OCI-LY3 (cell line): ENCODE data around the gene ASIC2.

Experiments used
- H2AFZ ChIP-seq: fragments of 200-600, 300-600 bp; shearing (Covaris generic); 2 replicates; pipeline ENCODE4 v1.6.0; 2014; ENCODE audit warnings: antibody characterized with exemption, low read depth, low read length
- H3K27ac ChIP-seq: fragments of 200-600, 300-600 bp; sonication (generic); 2 replicates; pipeline ENCODE4 v1.5.1; 2014; ENCODE audit warnings: mild to moderate bottlenecking, low read length, moderate library complexity, mixed read lengths
- H3K27me3 ChIP-seq: fragments of 200-600, 300-600 bp; sonication (generic); 2 replicates; pipeline ENCODE4 v1.6.1; 2014; ENCODE audit warnings: low read depth, low read length, mixed read lengths
- H3K36me3 ChIP-seq: fragments of 200-600, 300-600 bp; sonication (generic); replicated peaks from 2 replicates; pipeline ENCODE3; 2014; ENCODE audit warnings: low read depth, low read length, mixed read lengths
- H3K4me1 ChIP-seq: fragments of 300-600, 200-600 bp; sonication (generic); 2 replicates; pipeline ENCODE4 v1.6.1; 2014; ENCODE audit warnings: low read length, mixed read lengths
- H3K4me2 ChIP-seq: fragments of 200-600, 300-600 bp; sonication (generic); 2 replicates; pipeline ENCODE4 v1.6.1; 2014; ENCODE audit warnings: low read length, mixed read lengths
- H3K4me3 ChIP-seq: fragments of 300-600, 200-600 bp; sonication (generic); 2 replicates; pipeline ENCODE4 v1.5.1; 2014; ENCODE audit warnings: antibody characterized with exemption, mild to moderate bottlenecking, low read length, moderate library complexity
- H3K79me2 ChIP-seq: fragments of 300-600, 200-600 bp; shearing (Covaris generic); 2 replicates; pipeline ENCODE4 v1.6.1; 2014; ENCODE audit warnings: mild to moderate bottlenecking, low read length, mixed read lengths
- H3K9ac ChIP-seq: fragments of 300-600, 200-600 bp; shearing (Covaris generic); 2 replicates; pipeline ENCODE4 v1.6.0; 2014; ENCODE audit warnings: mild to moderate bottlenecking, low read length, moderate library complexity
- H3K9me3 ChIP-seq: fragments of 200-600, 300-600 bp; shearing (Covaris generic); 2 replicates; pipeline ENCODE4 v1.6.1; 2014; ENCODE audit warnings: low read length, mixed read lengths; ENCODE audit not compliant: insufficient read depth
- H4K20me1 ChIP-seq: fragments of 200-600, 300-600 bp; sonication (generic); 2 replicates; pipeline ENCODE4 v1.6.1; 2016; ENCODE audit warnings: low read length, mixed read lengths; ENCODE audit not compliant: insufficient read depth
- EZH2phosphoT487 ChIP-seq: fragments of 200-600 bp; shearing (Covaris generic); IDR thresholded peaks from 2 replicates; pipeline ENCODE4 v1.6.1; 2018; ENCODE audit warnings: antibody characterized with exemption, mixed run types, low read depth
- TF ChIP-seq, protein P1 (sequence below): fragments of 200-600, 300-600 bp; sonication (generic); IDR thresholded peaks from 2 replicates; pipeline ENCODE4 v1.5.1; 2014; ENCODE audit warnings: antibody characterized with exemption, low read length, low read depth

ASIC2 gene

GRCh38 chr17:33113276-33113990 is 179.7 kb downstream of the ASIC2 start:
- H3K9ac ChIP-seq: no peak overlapping the region
- no peaks in the 10 kb centered on the region for H3K79me2 ChIP-seq

GRCh38 chr17:33112763-33113162 is 180.3 kb downstream of the ASIC2 start:
- Histone ChIP-seq H3K36me3 (no peaks in the 10 kb centered on the region), H2AFZ (no peak overlapping the region), H3K27me3 (peaks cover 58% of the 10 kb centered on the region), H3K9me3 (no peaks in the 10 kb centered on the region), H3K4me2 (no peak overlapping the region), H3K27ac (no peak overlapping the region), H4K20me1 (no peaks in the 10 kb centered on the region), H3K4me3 (no peak overlapping the region), H3K79me2 (no peaks in the 10 kb centered on the region), H3K9ac (no peak overlapping the region), H3K4me1 (no peaks in the 10 kb centered on the region)
- TF ChIP-seq, protein P1, sequence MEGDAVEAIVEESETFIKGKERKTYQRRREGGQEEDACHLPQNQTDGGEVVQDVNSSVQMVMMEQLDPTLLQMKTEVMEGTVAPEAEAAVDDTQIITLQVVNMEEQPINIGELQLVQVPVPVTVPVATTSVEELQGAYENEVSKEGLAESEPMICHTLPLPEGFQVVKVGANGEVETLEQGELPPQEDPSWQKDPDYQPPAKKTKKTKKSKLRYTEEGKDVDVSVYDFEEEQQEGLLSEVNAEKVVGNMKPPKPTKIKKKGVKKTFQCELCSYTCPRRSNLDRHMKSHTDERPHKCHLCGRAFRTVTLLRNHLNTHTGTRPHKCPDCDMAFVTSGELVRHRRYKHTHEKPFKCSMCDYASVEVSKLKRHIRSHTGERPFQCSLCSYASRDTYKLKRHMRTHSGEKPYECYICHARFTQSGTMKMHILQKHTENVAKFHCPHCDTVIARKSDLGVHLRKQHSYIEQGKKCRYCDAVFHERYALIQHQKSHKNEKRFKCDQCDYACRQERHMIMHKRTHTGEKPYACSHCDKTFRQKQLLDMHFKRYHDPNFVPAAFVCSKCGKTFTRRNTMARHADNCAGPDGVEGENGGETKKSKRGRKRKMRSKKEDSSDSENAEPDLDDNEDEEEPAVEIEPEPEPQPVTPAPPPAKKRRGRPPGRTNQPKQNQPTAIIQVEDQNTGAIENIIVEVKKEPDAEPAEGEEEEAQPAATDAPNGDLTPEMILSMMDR: no peak

More at GRCh38 chr17:33113276-33113990, 179.7 kb downstream of the ASIC2 start:
- peaks cover 62% of the 10 kb centered on the region for H3K27me3 ChIP-seq
- no peaks in the 10 kb centered on the region for H3K9me3 ChIP-seq
- H4K20me1 ChIP-seq: no peaks in the 10 kb centered on the region
- H3K4me3 ChIP-seq: no peak overlapping the region
- H3K4me2 ChIP-seq: no peak overlapping the region
- no peaks in the 10 kb centered on the region for H3K36me3 ChIP-seq
- H3K4me1 ChIP-seq: no peaks in the 10 kb centered on the region
- TF ChIP-seq, protein P1: no peak
- no peak for TF ChIP-seq EZH2phosphoT487
- no peak overlapping the region for H2AFZ ChIP-seq
- H3K27ac ChIP-seq: no peak overlapping the region

DNA sequence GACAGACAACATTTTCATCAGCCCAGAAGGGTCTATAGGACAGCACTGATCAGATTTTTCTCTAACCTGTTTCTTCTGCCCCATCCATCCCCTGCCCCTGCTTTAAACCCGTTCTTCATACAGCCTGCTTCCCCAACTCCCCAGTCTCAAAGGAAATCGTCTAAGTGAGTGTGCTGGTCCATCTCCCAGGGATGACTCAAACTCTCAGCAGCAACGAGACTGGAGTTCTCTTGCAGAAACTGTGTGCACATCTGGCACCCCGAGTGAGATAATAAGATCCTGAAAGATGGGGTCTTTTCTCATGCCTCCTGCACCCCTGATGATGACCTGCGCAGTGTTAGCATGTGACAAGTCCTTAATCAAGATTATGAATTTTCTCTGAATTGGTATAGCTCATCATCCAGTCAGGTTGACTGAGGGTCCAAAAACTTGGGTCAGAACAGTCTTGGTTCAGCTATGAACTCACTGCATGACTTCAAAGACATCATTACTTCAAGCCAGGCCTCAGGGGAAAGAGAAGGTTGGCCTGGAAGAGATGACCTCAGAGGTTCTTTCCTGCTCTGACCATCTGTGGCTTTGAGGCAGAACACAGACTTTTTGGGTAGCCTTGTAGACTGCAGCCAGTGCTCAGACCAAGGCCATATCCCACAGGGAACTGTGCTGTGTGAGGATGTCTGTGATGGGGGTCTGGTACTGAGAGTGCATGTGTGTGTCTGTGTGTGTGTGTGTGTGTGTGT is 183.6 kb downstream of the ASIC2 start:
- H2AFZ ChIP-seq: no peak overlapping the region
- TF ChIP-seq, protein P1: no peak
- TF ChIP-seq EZH2phosphoT487: no peak
- no peak overlapping the region for H3K4me2 ChIP-seq
- no peaks in the 10 kb centered on the region for H3K4me1 ChIP-seq
- H3K36me3 ChIP-seq: no peaks in the 10 kb centered on the region
- H4K20me1 ChIP-seq: no peaks in the 10 kb centered on the region
- H3K4me3 ChIP-seq: no peak overlapping the region
- no peak overlapping the region for H3K9ac ChIP-seq
- H3K27me3 ChIP-seq: peaks cover 47% of the 10 kb centered on the region
- H3K27ac ChIP-seq: no peak overlapping the region
- no peaks in the 10 kb centered on the region for H3K79me2 ChIP-seq
- no peaks in the 10 kb centered on the region for H3K9me3 ChIP-seq

DNA sequence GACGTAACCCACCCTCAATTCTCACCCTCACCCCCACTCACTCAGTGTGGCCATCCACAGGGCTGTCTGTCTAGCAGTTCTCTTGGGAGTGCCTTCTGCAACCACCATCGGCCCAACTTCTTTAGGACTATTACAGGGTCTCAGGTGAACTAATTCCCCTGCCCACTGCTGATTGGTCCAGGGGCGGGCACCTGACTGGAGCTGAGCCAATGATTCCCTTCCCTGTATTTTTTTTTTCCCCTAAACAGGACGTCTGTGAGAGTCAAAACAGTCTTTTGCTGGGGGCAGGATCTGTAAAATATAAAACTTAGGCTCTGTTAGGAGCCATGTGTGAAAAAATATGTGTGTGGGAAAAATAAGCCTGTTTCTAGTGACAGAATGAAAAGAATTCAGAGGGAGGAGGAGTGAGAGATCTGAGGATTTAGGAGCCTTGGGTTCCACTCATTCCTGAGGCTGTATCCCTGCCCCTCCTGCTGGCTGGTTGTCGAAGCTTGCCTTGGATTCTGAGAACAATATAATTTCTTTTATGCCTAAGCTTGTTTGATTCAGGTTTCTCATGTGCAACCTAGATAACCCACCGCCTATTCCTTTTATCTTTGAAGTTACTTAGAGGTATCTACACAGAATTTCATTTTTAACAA is 186.4 kb downstream of the ASIC2 start:
- Histone ChIP-seq H3K27me3 (peaks cover 24% of the 10 kb centered on the region), H3K27ac (no peak overlapping the region), H2AFZ (no peak overlapping the region), H3K4me1 (no peaks in the 10 kb centered on the region), H3K9me3 (no peaks in the 10 kb centered on the region), H3K79me2 (no peaks in the 10 kb centered on the region), H4K20me1 (no peaks in the 10 kb centered on the region), H3K36me3 (no peaks in the 10 kb centered on the region), H3K9ac (no peak overlapping the region), H3K4me3 (no peak overlapping the region), H3K4me2 (no peak overlapping the region)
- TF ChIP-seq, protein P1: no peak
- no peak for TF ChIP-seq EZH2phosphoT487
